Panc1 (cell line): ENCODE results near the gene PHACTR4. TPM values are rescaled to one million over a fixed set of nuclear protein-coding genes. Genes with fewer than 3 reads are reported as not detected.

Experiments used
- ATAC-seq: fragments of 200-7000 bp; cut with Tn5 transposase; 2 replicates; pipeline ENCODE4 v1.9.1; 2020; ENCODE audit warnings: mild to moderate bottlenecking, moderate library complexity
- BruUV-seq: library from RNA; stranded (reverse); fragments of 400-500 nt; replicated peaks from 2 replicates; lab custom pipeline; 2021; lab: Mats Ljungman, UMichigan
- CTCF ChIA-PET: fragments of 300-600 bp; sonication (Branson Sonifier 250); formaldehyde crosslinking; loops from one replicate; lab custom pipeline; 2022; ENCODE audit warnings: antibody characterized with exemption; lab: Charles Lee
- POLR2A ChIA-PET: fragments of 300-600 bp; sonication (Branson Sonifier 250); formaldehyde crosslinking; loops from one replicate; lab custom pipeline; 2022; ENCODE audit warnings: antibody characterized with exemption; lab: Charles Lee
- DNase-seq: peaks from one replicate; pipeline ENCODE4 v3.0.0-alpha.2; 2010; ENCODE audit warnings: low read depth, low spot score
- H3K27ac ChIP-seq: 2 replicates; pipeline ENCODE4 v1.5.1; 2011; ENCODE audit warnings: mild to moderate bottlenecking, low read length, inconsistent platforms
- H3K27me3 ChIP-seq: fragments of 200-500 bp; sonication (Bioruptor generic); 2 replicates; pipeline ENCODE4 v1.6.0; 2014; ENCODE audit warnings: low read length, inconsistent platforms; ENCODE audit not compliant: control insufficient read depth, insufficient read depth
- H3K36me3 ChIP-seq: fragments of 200-500 bp; sonication (Bioruptor generic); 2 replicates; pipeline ENCODE4 v1.5.1; 2014; ENCODE audit warnings: inconsistent platforms, mild to moderate bottlenecking, low read length, moderate library complexity; ENCODE audit not compliant: control insufficient read depth, insufficient read depth
- H3K4me1 ChIP-seq: 2 replicates; pipeline ENCODE4 v1.5.1; 2011; ENCODE audit warnings: inconsistent platforms, mild to moderate bottlenecking, low read length, moderate library complexity; ENCODE audit not compliant: control insufficient read depth, insufficient read depth
- H3K4me3 ChIP-seq, 2 experiments: 2 replicates each; pipeline ENCODE4 v1.5.1; 2011 to 2012; ENCODE audit warnings: low read depth in 2 of 2, low read length in 2 of 2, mild to moderate bottlenecking in 2 of 2, inconsistent platforms in 1 of 2, moderate library complexity in 1 of 2
- H3K9me3 ChIP-seq: fragments of 200-500 bp; sonication (Bioruptor generic); 2 replicates; pipeline ENCODE4 v1.5.1; 2014; ENCODE audit warnings: low read depth, mild to moderate bottlenecking, inconsistent platforms, low read length, moderate library complexity; ENCODE audit not compliant: control insufficient read depth, insufficient read depth
- CTCF ChIP-seq: fragments of 450-650 bp; IDR thresholded peaks from 2 replicates; pipeline ENCODE4 v1.5.1; 2017; ENCODE audit warnings: mild to moderate bottlenecking
- POLR2AphosphoS5 ChIP-seq: IDR thresholded peaks from 2 replicates; pipeline ENCODE4 v1.6.1; 2012; ENCODE audit warnings: mild to moderate bottlenecking, low read depth, low read length, moderate library complexity
- REST ChIP-seq, 2 experiments: IDR thresholded peaks; 2 replicates each; pipeline ENCODE4 v1.6.1; 2011 to 2012; ENCODE audit warnings: low read depth in 2 of 2, control low read depth in 1 of 2, low read length in 1 of 2, mild to moderate bottlenecking in 1 of 2, moderate library complexity in 1 of 2; ENCODE audit not compliant: insufficient read depth in 1 of 2
- SIN3A ChIP-seq: IDR thresholded peaks from 2 replicates; pipeline ENCODE4 v1.6.1; 2012; ENCODE audit warnings: low read depth, mild to moderate bottlenecking, low read length, moderate library complexity, borderline replicate concordance; ENCODE audit not compliant: insufficient read depth
- TCF7L2 ChIP-seq: IDR thresholded peaks from 2 replicates; pipeline ENCODE4 v1.6.1; 2011; ENCODE audit warnings: mild to moderate bottlenecking, low read depth, low read length, inconsistent platforms
- in situ Hi-C: cut with HindIII; loops from 2 replicates; pipeline ENCODE4 v1.10.0; 2016; ENCODE audit warnings: low sequenced_read_pairs, low pct_unique_long_range_greater_than_20kb
- intact Hi-C: fragments of 100-400 bp; cut with micrococcal nuclease; formaldehyde crosslinking; loops from one replicate; pipeline ENCODE4 v1.10.0; 2022; ENCODE audit not compliant: unreplicated experiment
- total RNA-seq: library from RNA; stranded (reverse); gene quantifications from one replicate; pipeline ENCODE4 v1.2.1, GENCODE V29; 2021; ENCODE audit not compliant: unreplicated experiment

The PHACTR4 gene
- total RNA-seq, 1 experiment from 2014 or later, result 63.4 TPM

DNA sequence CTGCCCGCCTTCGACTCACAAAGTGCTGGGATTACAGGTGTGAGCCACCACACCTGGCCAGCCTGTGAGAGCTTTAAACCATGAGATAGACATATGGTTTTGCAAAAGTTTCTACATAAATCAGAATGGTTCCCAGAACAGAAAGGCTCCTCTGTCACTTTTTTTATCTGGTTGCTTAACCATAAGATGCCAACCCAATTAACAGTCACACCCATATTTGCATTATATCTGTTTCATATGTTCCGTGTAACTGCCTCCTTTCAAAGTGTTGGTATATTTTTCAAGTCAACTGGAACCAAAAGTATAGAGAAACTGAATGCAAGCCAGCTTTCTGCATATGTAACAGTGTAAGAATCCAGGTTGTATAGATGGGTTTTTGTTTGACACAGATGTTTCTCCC, 112.6 kb downstream of the PHACTR4 start:
- H3K36me3 ChIP-seq, result 0 out of 2 replicates have a peak, but pooled peaks cover 3% of the 10 kb centered on the region
- POLR2A ChIA-PET, result interaction anchor here (0.6 to 0.7 kb wide), 2 partner anchors 74 to 185 kb away, joined by 3 to 4 read pairs; no protein-coding TSS in a partner anchor
- CTCF ChIA-PET, result no interaction called here
- no peak overlapping the region for H3K4me3 ChIP-seq
- intact Hi-C loops (no loop called here), in situ Hi-C loops (no loop called here)
- TF ChIP-seq POLR2AphosphoS5, result no peak
- TF ChIP-seq CTCF, result no peak
- TF ChIP-seq REST (IDR thresholded peaks at IDR 0.05; ENCODE audit: insufficient read depth in 1 of 2, low read depth in 2 of 2, low read length in 1 of 2), result no peak
- TF ChIP-seq TCF7L2, result no peak
- no peak for TF ChIP-seq SIN3A
- no peaks in the 10 kb centered on the region for H3K27me3 ChIP-seq
- no peak for ATAC-seq
- DNase-seq, result no peak
- H3K4me1 ChIP-seq, result no peaks in the 10 kb centered on the region
- H3K9me3 ChIP-seq, result no peaks in the 10 kb centered on the region
- H3K27ac ChIP-seq, result no peak overlapping the region
- BruUV-seq, result no TSS peak

DNA sequence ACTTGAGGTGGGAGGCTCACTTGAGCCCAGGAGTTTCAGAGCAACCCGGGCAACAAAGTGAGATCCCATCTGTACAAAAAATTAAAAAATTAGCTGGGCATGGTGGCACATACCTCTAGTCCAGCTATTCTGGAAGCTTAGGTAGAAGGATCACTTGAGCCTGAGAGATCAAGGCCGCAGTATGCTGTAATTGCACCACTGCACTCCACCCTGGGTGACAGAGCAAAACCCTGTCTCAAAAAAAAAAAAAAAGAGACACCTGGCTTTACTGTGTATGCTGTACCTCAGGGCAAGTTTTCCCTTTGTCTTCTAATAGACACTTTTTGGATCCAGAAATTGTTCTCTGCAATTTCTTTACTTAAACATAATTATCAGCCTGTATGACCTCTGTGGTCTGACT, 113.2 kb downstream of the PHACTR4 start:
- H3K27ac ChIP-seq, result no peak overlapping the region
- no TSS peak for BruUV-seq
- intact Hi-C loops, result no loop called here
- TF ChIP-seq CTCF (no peak), TCF7L2 (no peak), REST (IDR thresholded peaks at IDR 0.05; ENCODE audit: insufficient read depth in 1 of 2, low read depth in 2 of 2, low read length in 1 of 2) (no peak), POLR2AphosphoS5 (no peak), SIN3A (no peak)
- ChIA-PET CTCF (no interaction called here), POLR2A (interaction anchor here (0.6 kb wide), 1 partner anchor 119 kb away, joined by 3 read pairs; no protein-coding TSS in a partner anchor)
- in situ Hi-C loops, result no loop called here
- no peak overlapping the region for H3K4me3 ChIP-seq
- no peaks in the 10 kb centered on the region for H3K27me3 ChIP-seq
- H3K4me1 ChIP-seq, result no peaks in the 10 kb centered on the region
- 0 out of 2 replicates have a peak, but pooled peaks cover 3% of the 10 kb centered on the region for H3K36me3 ChIP-seq
- H3K9me3 ChIP-seq, result no peaks in the 10 kb centered on the region
- ATAC-seq (no peak), DNase-seq (no peak)
